Measurements from ENCODE around the gene GRB7.

DNA sequence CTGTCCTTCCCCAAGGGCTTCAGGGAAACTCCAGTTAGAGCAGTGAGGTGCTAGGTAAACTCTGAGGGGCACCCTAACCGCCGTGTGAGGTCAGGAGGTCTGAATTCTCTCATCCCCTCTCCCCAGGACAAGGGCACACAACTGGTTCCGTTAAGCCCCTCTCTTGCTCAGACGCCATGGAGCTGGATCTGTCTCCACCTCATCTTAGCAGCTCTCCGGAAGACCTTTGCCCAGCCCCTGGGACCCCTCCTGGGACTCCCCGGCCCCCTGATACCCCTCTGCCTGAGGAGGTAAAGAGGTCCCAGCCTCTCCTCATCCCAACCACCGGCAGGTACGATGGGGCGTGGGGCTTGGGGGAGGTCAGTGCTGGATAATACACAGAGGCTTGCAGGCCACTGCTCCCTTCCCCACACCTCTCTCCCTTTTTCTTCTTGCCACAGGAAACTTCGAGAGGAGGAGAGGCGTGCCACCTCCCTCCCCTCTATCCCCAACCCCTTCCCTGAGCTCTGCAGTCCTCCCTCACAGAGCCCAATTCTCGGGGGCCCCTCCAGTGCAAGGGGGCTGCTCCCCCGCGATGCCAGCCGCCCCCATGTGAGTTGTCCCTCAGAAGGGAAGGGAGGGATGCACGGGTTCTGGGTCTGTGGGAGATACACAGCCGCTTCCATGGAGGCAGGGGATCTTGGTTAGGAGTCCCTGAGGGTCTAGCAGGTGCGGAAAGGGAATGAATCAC lies 4.6 kb downstream of the GRB7 start:
- TF ChIP-seq, protein P1, sequence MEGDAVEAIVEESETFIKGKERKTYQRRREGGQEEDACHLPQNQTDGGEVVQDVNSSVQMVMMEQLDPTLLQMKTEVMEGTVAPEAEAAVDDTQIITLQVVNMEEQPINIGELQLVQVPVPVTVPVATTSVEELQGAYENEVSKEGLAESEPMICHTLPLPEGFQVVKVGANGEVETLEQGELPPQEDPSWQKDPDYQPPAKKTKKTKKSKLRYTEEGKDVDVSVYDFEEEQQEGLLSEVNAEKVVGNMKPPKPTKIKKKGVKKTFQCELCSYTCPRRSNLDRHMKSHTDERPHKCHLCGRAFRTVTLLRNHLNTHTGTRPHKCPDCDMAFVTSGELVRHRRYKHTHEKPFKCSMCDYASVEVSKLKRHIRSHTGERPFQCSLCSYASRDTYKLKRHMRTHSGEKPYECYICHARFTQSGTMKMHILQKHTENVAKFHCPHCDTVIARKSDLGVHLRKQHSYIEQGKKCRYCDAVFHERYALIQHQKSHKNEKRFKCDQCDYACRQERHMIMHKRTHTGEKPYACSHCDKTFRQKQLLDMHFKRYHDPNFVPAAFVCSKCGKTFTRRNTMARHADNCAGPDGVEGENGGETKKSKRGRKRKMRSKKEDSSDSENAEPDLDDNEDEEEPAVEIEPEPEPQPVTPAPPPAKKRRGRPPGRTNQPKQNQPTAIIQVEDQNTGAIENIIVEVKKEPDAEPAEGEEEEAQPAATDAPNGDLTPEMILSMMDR (IDR thresholded peaks at IDR 0.05; ENCODE audit: extremely low read depth in 1 of 2, insufficient read depth in 1 of 2, low read depth in 1 of 2, low read length in 2 of 2) = no peak
- TF ChIP-seq POLR2A (IDR thresholded peaks at IDR 0.05; ENCODE audit: low read depth, low read length) (no peak), POLR2AphosphoS5 (IDR thresholded peaks at IDR 0.05; ENCODE audit: insufficient read depth, low read depth, low read length) (no peak), FOS (IDR thresholded peaks at IDR 0.05; ENCODE audit: borderline replicate concordance, insufficient read depth, low read length) (no peak), EZH2 (IDR thresholded peaks at IDR 0.05; ENCODE audit: borderline replicate concordance, low read depth, low read length, severe bottlenecking) (no peak), MYC (IDR thresholded peaks at IDR 0.05; ENCODE audit: low read depth, low read length) (no peak)

Data from endothelial cell of umbilical vein (primary cell).